HepG2 (cell line): ENCODE results near the gene ATRAID. TPM values are rescaled to one million over a fixed set of nuclear protein-coding genes. Genes with fewer than 3 reads are reported as not detected.

Experiments used
- FOXK1 ChIP-seq: sonication (generic); formaldehyde crosslinking; IDR thresholded peaks from 2 replicates; pipeline ENCODE4 v1.4.0; 2020; ENCODE audit warnings: low read depth, missing genetic modification reagents, borderline replicate concordance
- HNRNPH1 ChIP-seq: fragments of 200-400 bp; formaldehyde crosslinking; optimal IDR thresholded peaks from 2 replicates; pipeline ENCODE3; 2017; ENCODE audit warnings: mild to moderate bottlenecking, low read depth, low read length
- KLF15 ChIP-seq: sonication (generic); formaldehyde crosslinking; IDR thresholded peaks from 2 replicates; pipeline ENCODE4 v1.8.1; 2023; ENCODE audit warnings: borderline replicate concordance, mild to moderate bottlenecking, inconsistent platforms, missing genetic modification reagents, mixed read lengths
- MED8 ChIP-seq: sonication (generic); formaldehyde crosslinking; IDR thresholded peaks from 2 replicates; pipeline ENCODE4 v1.8.1; 2023; ENCODE audit warnings: mild to moderate bottlenecking, missing genetic modification reagents; ENCODE audit not compliant: insufficient replicate concordance
- MIER3 ChIP-seq: IDR thresholded peaks from 2 replicates; pipeline ENCODE4 v1.6.1; 2016; ENCODE audit warnings: missing compliant biosample characterization, borderline replicate concordance
- MTF1 ChIP-seq: sonication (generic); formaldehyde crosslinking; IDR thresholded peaks from 2 replicates; pipeline ENCODE4 v1.5.0; 2020; ENCODE audit warnings: missing genetic modification reagents
- MYNN ChIP-seq: sonication (generic); formaldehyde crosslinking; IDR thresholded peaks from 2 replicates; pipeline ENCODE4 v1.4.0; 2020; ENCODE audit warnings: mild to moderate bottlenecking, low read depth, missing genetic modification reagents
- NCOR1 ChIP-seq: fragments of 200-600 bp; sonication (generic); IDR thresholded peaks from 2 replicates; pipeline ENCODE4 v1.7.0; 2017; ENCODE audit warnings: antibody characterized with exemption, low read length, borderline replicate concordance
- SAFB2 ChIP-seq: sonication (generic); formaldehyde crosslinking; IDR thresholded peaks from 2 replicates; pipeline ENCODE4 v1.5.1; 2020; ENCODE audit warnings: missing genetic modification reagents, low read depth, mild to moderate bottlenecking, borderline replicate concordance
- SOX6 ChIP-seq, 2 experiments: fragments of 450-650 bp in 1 of 2; sonication (generic) in 1 of 2; formaldehyde crosslinking in 1 of 2; IDR thresholded peaks; 2 replicates each; pipeline versions ENCODE4 v1.4.0 to v1.6.1; 2017 to 2020; ENCODE audit warnings: antibody characterized with exemption in 1 of 2, mild to moderate bottlenecking in 1 of 2, missing genetic modification reagents in 1 of 2
- SP5 ChIP-seq: IDR thresholded peaks from 2 replicates; pipeline ENCODE4 v1.6.1; 2016; ENCODE audit warnings: low read depth, borderline replicate concordance
- THYN1 ChIP-seq: sonication (generic); formaldehyde crosslinking; IDR thresholded peaks from 2 replicates; pipeline ENCODE4 v1.8.1; 2023; ENCODE audit warnings: low read depth, mild to moderate bottlenecking, moderate library complexity, missing genetic modification reagents, borderline replicate concordance
- ZFAT ChIP-seq: sonication (generic); formaldehyde crosslinking; conservative IDR thresholded peaks from 2 replicates; pipeline ENCODE4 v1.8.1; 2023; ENCODE audit warnings: missing genetic modification reagents, inconsistent platforms
- ZNF121 ChIP-seq: sonication (generic); formaldehyde crosslinking; IDR thresholded peaks from 2 replicates; pipeline ENCODE4 v1.5.0; 2020; ENCODE audit warnings: mild to moderate bottlenecking, missing genetic modification reagents
- ZNF616 ChIP-seq: sonication (generic); formaldehyde crosslinking; IDR thresholded peaks from 2 replicates; pipeline ENCODE4 v1.5.0; 2020; ENCODE audit warnings: low read depth, mild to moderate bottlenecking, missing genetic modification reagents
- polyA plus RNA-seq, 8 experiments: library from polyadenylated mRNA; depleted of rRNA in 3 of 8; stranded (reverse) in 7 of 8; unstranded in 1 of 8; fragments of >200 nt; fragmentation: Illumina TruSeq in 4 of 8; extraction: Trizol in 4 of 8; gene quantifications; 2 replicates each; pipeline versions ENCODE4 v1.2.1 to v1.2.3, GENCODE V29; 2011 to 2016; ENCODE audit warnings: low read depth in 4 of 8, missing spikeins in 1 of 8, mixed read lengths in 1 of 8; ENCODE audit not compliant: insufficient read depth in 1 of 8
- total RNA-seq, 5 experiments: library from RNA; depleted of rRNA; stranded (reverse); fragments of >200 nt; fragmentation: Illumina TruSeq; extraction: Trizol; gene quantifications; 2 replicates each; pipeline ENCODE4 v1.2.3, GENCODE V29; 2016; ENCODE audit warnings: low read depth in 1 of 5
- TF ChIP-seq, protein P1 (sequence below): sonication (generic); formaldehyde crosslinking; IDR thresholded peaks from 2 replicates; pipeline ENCODE4 v1.8.1; 2023; ENCODE audit warnings: mild to moderate bottlenecking, missing genetic modification reagents
- TF ChIP-seq, protein P2 (sequence below): sonication (generic); formaldehyde crosslinking; IDR thresholded peaks from 2 replicates; pipeline ENCODE4 v1.4.0; 2020; ENCODE audit warnings: missing genetic modification reagents, borderline replicate concordance
- TF ChIP-seq, protein P3 (sequence below): sonication (generic); formaldehyde crosslinking; conservative IDR thresholded peaks from 2 replicates; pipeline ENCODE4 v1.5.0; 2020; ENCODE audit warnings: missing genetic modification reagents
- TF ChIP-seq, protein P4 (sequence below): IDR thresholded peaks from 2 replicates; pipeline ENCODE4 v1.6.1; 2018; ENCODE audit warnings: missing genetic modification reagents, mild to moderate bottlenecking, missing compliant biosample characterization

Gene ATRAID
- total and polyA plus RNA-seq, 2 of the 13 experiments (the other 11 are each of a cell fraction or from before 2014, with no cell fraction given), result 207 to 382 TPM

DNA sequence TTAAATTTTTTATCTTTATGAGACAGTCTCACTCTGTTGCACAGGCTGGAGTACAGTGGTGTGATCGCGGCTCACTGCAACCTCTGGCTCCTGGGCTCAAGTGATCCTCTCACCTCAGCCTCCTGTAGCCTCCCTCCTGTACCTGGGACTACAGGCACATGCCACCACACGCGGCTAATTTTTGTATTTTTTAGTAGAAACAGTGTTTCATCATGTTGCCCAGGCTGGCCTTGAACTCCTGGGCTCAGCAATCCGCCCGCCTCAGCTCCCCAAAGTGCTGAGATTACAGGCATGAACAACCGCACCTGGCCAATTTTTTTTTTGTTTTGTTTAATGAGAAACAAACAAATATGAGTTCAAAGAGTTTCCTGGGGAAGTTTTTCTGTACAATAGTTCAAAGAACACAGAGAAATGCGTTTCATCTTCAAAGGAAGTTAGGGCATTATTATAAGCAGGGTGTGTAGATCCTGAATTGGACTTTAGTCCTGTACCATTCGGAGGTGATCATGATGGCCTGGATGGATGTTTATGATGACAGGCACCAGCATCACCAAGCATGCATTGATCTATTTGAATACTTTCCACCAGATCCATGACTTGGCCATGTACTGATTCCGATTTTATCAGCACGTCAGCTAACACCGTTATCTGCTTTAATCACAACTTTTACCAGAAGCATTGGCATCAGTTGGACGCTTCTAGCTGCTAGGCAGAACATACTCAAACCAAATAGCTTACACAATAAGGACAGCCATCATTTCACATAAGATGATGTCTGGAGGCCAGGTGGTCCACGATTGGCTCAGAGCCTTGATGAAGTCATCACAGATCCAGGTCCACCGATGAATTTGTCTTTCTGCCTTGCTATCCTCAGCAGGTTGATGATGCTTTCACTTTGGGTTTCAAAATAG, 34.1 kb upstream of the ATRAID start (continued):
- TF ChIP-seq, protein P1, sequence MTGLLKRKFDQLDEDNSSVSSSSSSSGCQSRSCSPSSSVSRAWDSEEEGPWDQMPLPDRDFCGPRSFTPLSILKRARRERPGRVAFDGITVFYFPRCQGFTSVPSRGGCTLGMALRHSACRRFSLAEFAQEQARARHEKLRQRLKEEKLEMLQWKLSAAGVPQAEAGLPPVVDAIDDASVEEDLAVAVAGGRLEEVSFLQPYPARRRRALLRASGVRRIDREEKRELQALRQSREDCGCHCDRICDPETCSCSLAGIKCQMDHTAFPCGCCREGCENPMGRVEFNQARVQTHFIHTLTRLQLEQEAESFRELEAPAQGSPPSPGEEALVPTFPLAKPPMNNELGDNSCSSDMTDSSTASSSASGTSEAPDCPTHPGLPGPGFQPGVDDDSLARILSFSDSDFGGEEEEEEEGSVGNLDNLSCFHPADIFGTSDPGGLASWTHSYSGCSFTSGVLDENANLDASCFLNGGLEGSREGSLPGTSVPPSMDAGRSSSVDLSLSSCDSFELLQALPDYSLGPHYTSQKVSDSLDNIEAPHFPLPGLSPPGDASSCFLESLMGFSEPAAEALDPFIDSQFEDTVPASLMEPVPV (CRISPR knock-in tag), result peak; percentile 80; the same call in 1 of the 2 replicates
- TF ChIP-seq THYN1 (CRISPR knock-in tag) (no peak), ZNF121 (CRISPR knock-in tag) (peak; percentile 76), SOX6 (IDR thresholded peaks at IDR 0.05) (no peak), SOX6 (CRISPR knock-in tag; IDR thresholded peaks at IDR 0.05) (peak; percentile 99), KLF15 (CRISPR knock-in tag) (no peak), MIER3 (CRISPR knock-in tag) (peak; percentile 72; the same call in 1 of the 2 replicates), MED8 (CRISPR knock-in tag) (peak; percentile 91), NCOR1 (peak; percentile 100), SAFB2 (CRISPR knock-in tag) (peak; percentile 70; the same call in 1 of the 2 replicates), ZFAT (CRISPR knock-in tag) (no peak), ZNF616 (CRISPR knock-in tag) (no peak), MTF1 (no peak), SP5 (no peak; the same call in none of the 2 replicates), FOXK1 (CRISPR knock-in tag) (peak; percentile 69), HNRNPH1 (no peak), MYNN (CRISPR knock-in tag) (no peak)
- TF ChIP-seq, protein P2, sequence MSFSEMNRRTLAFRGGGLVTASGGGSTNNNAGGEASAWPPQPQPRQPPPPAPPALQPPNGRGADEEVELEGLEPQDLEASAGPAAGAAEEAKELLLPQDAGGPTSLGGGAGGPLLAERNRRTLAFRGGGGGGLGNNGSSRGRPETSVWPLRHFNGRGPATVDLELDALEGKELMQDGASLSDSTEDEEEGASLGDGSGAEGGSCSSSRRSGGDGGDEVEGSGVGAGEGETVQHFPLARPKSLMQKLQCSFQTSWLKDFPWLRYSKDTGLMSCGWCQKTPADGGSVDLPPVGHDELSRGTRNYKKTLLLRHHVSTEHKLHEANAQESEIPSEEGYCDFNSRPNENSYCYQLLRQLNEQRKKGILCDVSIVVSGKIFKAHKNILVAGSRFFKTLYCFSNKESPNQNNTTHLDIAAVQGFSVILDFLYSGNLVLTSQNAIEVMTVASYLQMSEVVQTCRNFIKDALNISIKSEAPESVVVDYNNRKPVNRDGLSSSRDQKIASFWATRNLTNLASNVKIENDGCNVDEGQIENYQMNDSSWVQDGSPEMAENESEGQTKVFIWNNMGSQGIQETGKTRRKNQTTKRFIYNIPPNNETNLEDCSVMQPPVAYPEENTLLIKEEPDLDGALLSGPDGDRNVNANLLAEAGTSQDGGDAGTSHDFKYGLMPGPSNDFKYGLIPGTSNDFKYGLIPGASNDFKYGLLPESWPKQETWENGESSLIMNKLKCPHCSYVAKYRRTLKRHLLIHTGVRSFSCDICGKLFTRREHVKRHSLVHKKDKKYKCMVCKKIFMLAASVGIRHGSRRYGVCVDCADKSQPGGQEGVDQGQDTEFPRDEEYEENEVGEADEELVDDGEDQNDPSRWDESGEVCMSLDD (CRISPR knock-in tag), result peak; percentile 88
- TF ChIP-seq, protein P3, sequence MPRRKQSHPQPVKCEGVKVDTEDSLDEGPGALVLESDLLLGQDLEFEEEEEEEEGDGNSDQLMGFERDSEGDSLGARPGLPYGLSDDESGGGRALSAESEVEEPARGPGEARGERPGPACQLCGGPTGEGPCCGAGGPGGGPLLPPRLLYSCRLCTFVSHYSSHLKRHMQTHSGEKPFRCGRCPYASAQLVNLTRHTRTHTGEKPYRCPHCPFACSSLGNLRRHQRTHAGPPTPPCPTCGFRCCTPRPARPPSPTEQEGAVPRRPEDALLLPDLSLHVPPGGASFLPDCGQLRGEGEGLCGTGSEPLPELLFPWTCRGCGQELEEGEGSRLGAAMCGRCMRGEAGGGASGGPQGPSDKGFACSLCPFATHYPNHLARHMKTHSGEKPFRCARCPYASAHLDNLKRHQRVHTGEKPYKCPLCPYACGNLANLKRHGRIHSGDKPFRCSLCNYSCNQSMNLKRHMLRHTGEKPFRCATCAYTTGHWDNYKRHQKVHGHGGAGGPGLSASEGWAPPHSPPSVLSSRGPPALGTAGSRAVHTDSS, result no peak
- TF ChIP-seq, protein P4, sequence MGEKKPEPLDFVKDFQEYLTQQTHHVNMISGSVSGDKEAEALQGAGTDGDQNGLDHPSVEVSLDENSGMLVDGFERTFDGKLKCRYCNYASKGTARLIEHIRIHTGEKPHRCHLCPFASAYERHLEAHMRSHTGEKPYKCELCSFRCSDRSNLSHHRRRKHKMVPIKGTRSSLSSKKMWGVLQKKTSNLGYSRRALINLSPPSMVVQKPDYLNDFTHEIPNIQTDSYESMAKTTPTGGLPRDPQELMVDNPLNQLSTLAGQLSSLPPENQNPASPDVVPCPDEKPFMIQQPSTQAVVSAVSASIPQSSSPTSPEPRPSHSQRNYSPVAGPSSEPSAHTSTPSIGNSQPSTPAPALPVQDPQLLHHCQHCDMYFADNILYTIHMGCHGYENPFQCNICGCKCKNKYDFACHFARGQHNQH (CRISPR knock-in tag), result peak; percentile 98; the same call in 1 of the 2 replicates
